NT2/D1 (cell line): ENCODE data around the gene IGSF9.

Experiments used
- DNase-seq: peaks from one replicate; pipeline ENCODE4 v3.0.0-alpha.2; 2011; ENCODE audit warnings: low read depth, low spot score
- H3K27me3 ChIP-seq: 2 replicates; pipeline ENCODE4 v1.6.0; 2011; ENCODE audit warnings: mild to moderate bottlenecking; ENCODE audit not compliant: insufficient read length, insufficient read depth
- H3K36me3 ChIP-seq: 2 replicates; pipeline ENCODE4 v1.6.1; 2011; ENCODE audit warnings: mild to moderate bottlenecking, low read length, mixed read lengths; ENCODE audit not compliant: insufficient read depth, insufficient read length
- H3K4me1 ChIP-seq: 2 replicates; pipeline ENCODE4 v1.5.1; 2011; ENCODE audit not compliant: insufficient read depth, insufficient read length
- H3K4me3 ChIP-seq: 2 replicates; pipeline ENCODE4 v1.5.1; 2011; ENCODE audit warnings: low read depth; ENCODE audit not compliant: insufficient read length
- H3K9ac ChIP-seq: 2 replicates; pipeline ENCODE4 v1.6.0; 2011; ENCODE audit warnings: low read depth; ENCODE audit not compliant: insufficient read length
- H3K9me3 ChIP-seq: 2 replicates; pipeline ENCODE4 v1.5.1; 2011; ENCODE audit warnings: mild to moderate bottlenecking, low read length; ENCODE audit not compliant: insufficient read depth
- SUZ12 ChIP-seq: IDR thresholded peaks from 2 replicates; pipeline ENCODE4 v1.6.1; 2011; ENCODE audit not compliant: insufficient read length, insufficient read depth; ENCODE audit errors: extremely low read depth
- YY1 ChIP-seq: IDR thresholded peaks from 2 replicates; pipeline ENCODE4 v1.6.1; 2011; ENCODE audit not compliant: insufficient read length, insufficient read depth
- ZNF274 ChIP-seq: IDR thresholded peaks from 2 replicates; pipeline ENCODE4 v1.6.1; 2011; ENCODE audit warnings: mild to moderate bottlenecking, low read depth, low read length

The IGSF9 gene

DNA sequence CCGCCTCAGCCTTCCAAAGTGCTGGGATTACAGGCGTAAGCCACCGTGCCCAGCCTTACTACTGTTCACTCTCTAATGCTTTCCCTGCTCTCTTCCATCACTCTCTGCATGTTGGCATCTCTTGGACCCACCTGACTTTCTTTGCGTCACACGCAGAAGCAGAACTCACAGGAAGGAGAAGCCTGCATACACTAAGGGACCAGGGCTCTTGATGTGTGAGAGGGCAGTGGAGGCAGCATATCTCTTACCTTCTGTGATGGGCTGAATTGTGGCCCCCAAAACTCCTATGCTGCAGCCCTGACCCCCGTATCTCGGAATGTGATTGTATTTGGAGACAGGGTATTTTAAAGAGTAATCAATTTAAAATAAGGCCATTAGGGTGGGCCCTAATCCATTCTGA is 35.4 kb upstream of the IGSF9 start:
- no peak for DNase-seq
- no peak overlapping the region for H3K4me3 ChIP-seq
- TF ChIP-seq SUZ12 = no peak
- TF ChIP-seq ZNF274 = no peak
- TF ChIP-seq YY1 = no peak
- H3K9me3 ChIP-seq = no peaks in the 10 kb centered on the region
- no peak overlapping the region for H3K9ac ChIP-seq
- peaks cover under 1% of the 10 kb centered on the region for H3K27me3 ChIP-seq
- H3K4me1 ChIP-seq = no peaks in the 10 kb centered on the region
- H3K36me3 ChIP-seq = no peaks in the 10 kb centered on the region

DNA sequence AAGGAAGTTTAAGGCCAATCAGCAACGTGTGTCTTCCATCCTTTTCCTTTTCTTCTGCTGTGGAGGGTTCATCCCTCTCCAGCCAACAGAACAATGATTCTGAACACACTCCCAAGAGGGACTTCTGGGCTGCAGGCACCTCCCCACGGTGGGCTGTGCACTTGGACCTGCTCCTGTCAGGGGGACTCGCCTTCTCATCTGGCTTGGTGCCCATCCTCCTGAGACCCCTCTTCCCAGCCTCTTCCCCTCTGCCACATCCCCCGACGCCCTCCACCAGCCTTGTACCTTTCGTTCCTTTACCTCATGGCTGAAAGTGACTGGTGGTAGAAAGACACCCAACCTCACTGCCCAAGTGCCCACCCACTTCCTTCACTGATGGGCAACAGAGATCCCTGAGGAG is 34.7 kb upstream of the IGSF9 start:
- no peaks in the 10 kb centered on the region for H3K36me3 ChIP-seq
- no peaks in the 10 kb centered on the region for H3K9me3 ChIP-seq
- no peak for DNase-seq
- H3K27me3 ChIP-seq = peaks cover 6% of the 10 kb centered on the region
- H3K4me1 ChIP-seq = no peaks in the 10 kb centered on the region
- TF ChIP-seq ZNF274 (no peak), SUZ12 (no peak), YY1 (no peak)
- H3K4me3 ChIP-seq = no peak overlapping the region
- H3K9ac ChIP-seq = no peak overlapping the region

DNA sequence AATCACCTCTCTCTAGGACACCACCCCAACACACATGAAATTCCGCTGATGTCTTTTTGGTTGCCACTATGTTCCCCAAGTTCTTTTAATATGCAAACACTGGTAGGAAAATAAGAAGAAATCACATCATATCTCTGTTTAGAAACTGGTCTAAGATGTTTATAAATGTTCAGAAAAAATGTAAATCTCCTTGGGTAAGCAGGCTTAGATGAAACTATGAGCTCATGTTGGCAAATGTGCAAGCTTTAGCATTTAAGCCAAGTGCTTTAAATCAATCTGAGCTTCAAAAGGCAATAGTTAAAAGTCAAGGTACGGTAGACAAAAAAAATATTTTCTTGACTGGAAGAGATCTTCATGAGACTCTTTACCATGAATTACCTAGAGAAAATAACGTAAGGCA is 33.8 kb upstream of the IGSF9 start:
- DNase-seq = no peak
- TF ChIP-seq ZNF274 (no peak), YY1 (no peak), SUZ12 (no peak)
- no peak overlapping the region for H3K9ac ChIP-seq
- H3K4me3 ChIP-seq = no peak overlapping the region
- H3K9me3 ChIP-seq = no peaks in the 10 kb centered on the region
- no peaks in the 10 kb centered on the region for H3K36me3 ChIP-seq
- no peaks in the 10 kb centered on the region for H3K4me1 ChIP-seq
- peaks cover 11% of the 10 kb centered on the region for H3K27me3 ChIP-seq

DNA sequence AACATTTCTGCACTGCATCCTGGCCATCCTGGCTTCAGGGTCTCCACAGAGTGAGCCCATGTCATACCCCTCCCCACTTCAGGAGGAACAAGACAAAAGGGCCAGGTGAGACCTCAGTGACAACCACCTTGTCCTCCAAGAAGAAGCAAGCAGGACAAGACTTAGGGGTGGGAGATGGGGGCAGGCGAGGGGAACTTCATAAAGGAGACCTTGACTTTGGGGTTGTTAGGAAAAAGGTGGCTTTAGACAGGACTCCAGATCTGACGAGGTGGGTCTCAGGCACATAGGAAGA is 32.6 kb upstream of the IGSF9 start:
- H3K9ac ChIP-seq = no peak overlapping the region
- H3K27me3 ChIP-seq = peaks cover 17% of the 10 kb centered on the region
- H3K36me3 ChIP-seq = no peaks in the 10 kb centered on the region
- no peak for TF ChIP-seq SUZ12
- no peak for TF ChIP-seq ZNF274
- no peak for TF ChIP-seq YY1
- no peaks in the 10 kb centered on the region for H3K4me1 ChIP-seq
- no peak overlapping the region for H3K4me3 ChIP-seq
- no peaks in the 10 kb centered on the region for H3K9me3 ChIP-seq
- no peak for DNase-seq

- Histone ChIP-seq H3K9ac (no peak overlapping the region), H3K4me3 (no peak overlapping the region), H3K27me3 (peaks cover 17% of the 10 kb centered on the region), H3K36me3 (no peaks in the 10 kb centered on the region), H3K9me3 (no peaks in the 10 kb centered on the region), H3K4me1 (no peaks in the 10 kb centered on the region)
- no peak for DNase-seq
- TF ChIP-seq ZNF274 (no peak), YY1 (no peak), SUZ12 (no peak)
These were observed 32.1 kb upstream of the IGSF9 start for GRCh38 chr1:159977364-159978106.

- Histone ChIP-seq H3K27me3 (peaks cover 17% of the 10 kb centered on the region), H3K36me3 (no peaks in the 10 kb centered on the region), H3K9ac (no peak overlapping the region), H3K4me3 (no peak overlapping the region), H3K9me3 (no peaks in the 10 kb centered on the region), H3K4me1 (peaks cover 2% of the 10 kb centered on the region)
- no peak for TF ChIP-seq SUZ12
- no peak for TF ChIP-seq ZNF274
- TF ChIP-seq YY1 = no peak
- DNase-seq = no peak
These were observed 29.0 kb upstream of the IGSF9 start for GRCh38 chr1:159974350-159974965.

DNA sequence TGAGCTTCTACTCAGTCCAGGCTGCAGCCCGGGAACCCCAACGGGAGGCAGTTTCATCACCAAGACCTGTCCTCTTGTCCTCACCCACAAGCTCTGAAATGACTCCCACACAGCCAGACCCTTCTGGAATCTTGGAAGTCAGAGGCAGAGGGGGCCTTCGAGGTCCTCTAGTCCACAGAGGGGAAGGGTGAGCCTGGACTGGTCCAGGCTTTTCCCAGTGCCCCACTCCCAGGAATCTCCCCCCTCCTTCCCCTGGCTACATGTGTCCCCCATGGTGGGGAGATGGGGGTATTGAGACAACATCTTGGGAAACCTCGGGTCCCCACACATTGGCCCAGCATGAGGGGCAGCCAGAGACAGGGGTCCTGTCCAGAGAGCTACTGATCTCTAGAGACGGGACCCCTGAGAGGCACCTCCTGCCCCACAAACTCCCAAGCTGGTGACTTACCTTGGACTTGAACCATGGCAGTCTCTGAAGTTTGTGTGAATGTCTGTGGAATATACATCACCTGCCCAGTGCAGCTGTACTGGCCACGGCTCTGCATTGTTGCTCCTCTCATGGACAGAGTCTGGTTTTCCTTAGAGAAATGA is 28.0 kb upstream of the IGSF9 start:
- no peak for DNase-seq
- no peaks in the 10 kb centered on the region for H3K9me3 ChIP-seq
- peaks cover 17% of the 10 kb centered on the region for H3K27me3 ChIP-seq
- no peak overlapping the region for H3K4me3 ChIP-seq
- H3K4me1 ChIP-seq = peaks cover 2% of the 10 kb centered on the region
- no peak for TF ChIP-seq ZNF274
- TF ChIP-seq YY1 = no peak
- no peak for TF ChIP-seq SUZ12
- H3K9ac ChIP-seq = no peak overlapping the region
- no peaks in the 10 kb centered on the region for H3K36me3 ChIP-seq
